HG03175 (cell line): ENCODE measurements around the gene METTL9.
"Not testable (repeated sequence)": the region's sequence is repeated elsewhere in the genome, so short reads cannot be mapped to it uniquely, and the experiment has no call there.

Experiments used
- ATAC-seq: cut with Tn5 transposase; IDR thresholded peaks from one replicate; pipeline ENCODE4 v1.9.1; 2021; ENCODE audit warnings: mild to moderate bottlenecking, moderate library complexity; ENCODE audit not compliant: unreplicated experiment

Gene METTL9

GRCh38 chr16:21610006-21610544, 10.7 kb downstream of the METTL9 start:
- no peak for ATAC-seq

GRCh38 chr16:21610766-21611165, 11.4 kb downstream of the METTL9 start:
- ATAC-seq = no peak

GRCh38 chr16:21611198-21611555, 11.8 kb downstream of the METTL9 start:
- no peak for ATAC-seq

- no peak for ATAC-seq
Observed at GRCh38 chr16:21611556-21612384, 12.4 kb downstream of the METTL9 start.

- ATAC-seq = no peak
Observed at GRCh38 chr16:21613361-21613760, 14.0 kb downstream of the METTL9 start.

- no peak for ATAC-seq
Observed at GRCh38 chr16:21613781-21614180, 14.4 kb downstream of the METTL9 start.

- no peak for ATAC-seq
Observed at GRCh38 chr16:21614896-21615295, 15.5 kb downstream of the METTL9 start.

- no peak for ATAC-seq
Observed at GRCh38 chr16:21617607-21618006, 18.2 kb downstream of the METTL9 start.

GRCh38 chr16:21618281-21618680, 18.9 kb downstream of the METTL9 start:
- no peak for ATAC-seq

- ATAC-seq = no peak
Observed at GRCh38 chr16:21619765-21620425, 20.5 kb downstream of the METTL9 start.

- ATAC-seq = no peak
Observed at GRCh38 chr16:21620592-21620991, 21.2 kb downstream of the METTL9 start.

GRCh38 chr16:21622545-21622944, 23.2 kb downstream of the METTL9 start:
- no peak for ATAC-seq

GRCh38 chr16:21625026-21625425, 25.6 kb downstream of the METTL9 start:
- ATAC-seq = no peak

GRCh38 chr16:21626659-21627277, 27.4 kb downstream of the METTL9 start:
- ATAC-seq = no peak

GRCh38 chr16:21628121-21628726, 28.8 kb downstream of the METTL9 start:
- no peak for ATAC-seq

- no peak for ATAC-seq
Observed at GRCh38 chr16:21628772-21629171, 29.4 kb downstream of the METTL9 start.

- not testable (repeated sequence) for ATAC-seq
Observed at GRCh38 chr16:21629616-21630539, 30.5 kb downstream of the METTL9 start.

- ATAC-seq = not testable (repeated sequence)
Observed at GRCh38 chr16:21630866-21631265, 31.5 kb downstream of the METTL9 start.

GRCh38 chr16:21631376-21631775, 32.0 kb downstream of the METTL9 start:
- ATAC-seq = not testable (repeated sequence)

GRCh38 chr16:21631951-21632575, 32.7 kb downstream of the METTL9 start:
- not testable (repeated sequence) for ATAC-seq
